Skeletal muscle tissue (tissue), 4 donors: ENCODE measurements around the gene CCL1. TPM values are rescaled to one million over a fixed set of nuclear protein-coding genes. Genes with fewer than 3 reads are reported as not detected.

Experiments used
- H3K27ac ChIP-seq: one replicate; pipeline ENCODE4 v1.7.0; 2013; ENCODE audit warnings: mild to moderate bottlenecking, low read depth, low read length, inconsistent platforms
- H3K27me3 ChIP-seq, 3 donors: one replicate each; pipeline ENCODE4 v1.7.0; 2013; ENCODE audit warnings: low read length in 3 of 3; ENCODE audit not compliant: control insufficient read depth in 3 of 3, insufficient read depth in 3 of 3
- H3K36me3 ChIP-seq, 3 donors: one replicate each; pipeline ENCODE4 v1.7.0; 2013; ENCODE audit warnings: low read length in 3 of 3; ENCODE audit not compliant: control insufficient read depth in 3 of 3, insufficient read depth in 3 of 3
- H3K4me1 ChIP-seq, 3 donors: one replicate each; pipeline ENCODE4 v1.7.0; 2013; ENCODE audit warnings: low read length in 3 of 3, mild to moderate bottlenecking in 3 of 3; ENCODE audit not compliant: control insufficient read depth in 3 of 3, insufficient read depth in 3 of 3
- H3K4me3 ChIP-seq, 3 donors: one replicate each; pipeline ENCODE4 v1.7.0; 2013; ENCODE audit warnings: low read length in 3 of 3
- H3K9ac ChIP-seq, 3 donors: one replicate each; pipeline ENCODE4 v1.7.0; 2013; ENCODE audit warnings: low read length in 3 of 3, mild to moderate bottlenecking in 3 of 3, moderate library complexity in 2 of 3, low read depth in 1 of 3
- H3K9me3 ChIP-seq, 3 donors: one replicate each; pipeline ENCODE4 v1.7.0; 2013; ENCODE audit warnings: low read length in 3 of 3; ENCODE audit not compliant: control insufficient read depth in 3 of 3
- total RNA-seq: library from RNA; depleted of rRNA; stranded (reverse); fragments of >200 nt; gene quantifications from one replicate; pipeline ENCODE4 v1.2.3, GENCODE V29; 2014
- donor health status: Osteomylitis.

Gene CCL1
- total RNA-seq, 1 donor from 2014 or later: not detected

- H3K36me3 ChIP-seq: no peaks in the 10 kb centered on the region
- peaks cover 0 to 17% (median 5%) of the 10 kb centered on the region in 3 donors for H3K27me3 ChIP-seq
- H3K9ac ChIP-seq: no peak overlapping the region
- H3K27ac ChIP-seq: no peak overlapping the region
- peaks cover 0 to 6% (median 0%) of the 10 kb centered on the region in 3 donors for H3K4me1 ChIP-seq
- no peaks in the 10 kb centered on the region for H3K9me3 ChIP-seq
- no peak overlapping the region for H3K4me3 ChIP-seq
Measured at GRCh38 chr17:34384822-34385605, 22.0 kb upstream of the CCL1 start.

- Histone ChIP-seq H3K27ac (no peak overlapping the region), H3K27me3 (peaks cover 0 to 20% (median 5%) of the 10 kb centered on the region in 3 donors), H3K9ac (no peak overlapping the region), H3K4me1 (peaks cover 0 to 6% (median 0%) of the 10 kb centered on the region in 3 donors), H3K9me3 (no peaks in the 10 kb centered on the region), H3K36me3 (no peaks in the 10 kb centered on the region), H3K4me3 (no peak overlapping the region)
Measured at GRCh38 chr17:34384271-34384670, 21.2 kb upstream of the CCL1 start.

- Histone ChIP-seq H3K27ac (no peak overlapping the region), H3K9ac (no peak overlapping the region), H3K27me3 (peaks cover 0 to 20% (median 5%) of the 10 kb centered on the region in 3 donors)
Measured at GRCh38 chr17:34383216-34383615, 20.2 kb upstream of the CCL1 start.

GRCh38 chr17:34382621-34383124 lies 19.6 kb upstream of the CCL1 start:
- Histone ChIP-seq H3K4me3 (no peak overlapping the region), H3K9ac (no peak overlapping the region), H3K9me3 (no peaks in the 10 kb centered on the region), H3K27me3 (peaks cover 0 to 16% (median 5%) of the 10 kb centered on the region in 3 donors), H3K27ac (no peak overlapping the region), H3K36me3 (no peaks in the 10 kb centered on the region), H3K4me1 (peaks cover 0 to 4% (median 0%) of the 10 kb centered on the region in 3 donors)

More at GRCh38 chr17:34383216-34383615, 20.2 kb upstream of the CCL1 start:
- H3K36me3 ChIP-seq: no peaks in the 10 kb centered on the region
- H3K4me3 ChIP-seq: no peak overlapping the region
- H3K9me3 ChIP-seq: no peaks in the 10 kb centered on the region
- H3K4me1 ChIP-seq: peaks cover 0 to 6% (median 0%) of the 10 kb centered on the region in 3 donors

DNA sequence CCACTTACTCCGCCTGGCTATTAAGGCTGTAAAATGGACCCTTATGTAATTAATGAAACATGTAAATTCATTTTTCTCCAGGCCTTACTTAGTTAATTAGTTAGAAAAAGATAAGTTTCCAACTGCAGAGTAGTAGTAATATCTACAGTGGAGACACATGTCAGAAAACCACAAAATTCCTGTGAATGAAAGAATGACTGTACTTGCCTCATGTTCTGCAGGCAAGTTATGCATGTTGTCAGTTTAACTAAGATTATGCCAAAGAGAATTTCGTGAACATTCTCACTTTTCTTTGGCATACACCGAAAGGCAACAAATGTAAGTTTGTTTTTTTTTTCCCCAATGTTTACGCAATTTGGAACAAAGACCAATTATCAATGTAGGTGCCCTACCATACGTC lies 16.8 kb upstream of the CCL1 start:
- no peaks in the 10 kb centered on the region for H3K9me3 ChIP-seq
- peaks cover 0 to 8% (median 5%) of the 10 kb centered on the region in 3 donors for H3K27me3 ChIP-seq
- H3K4me3 ChIP-seq: no peak overlapping the region
- no peaks in the 10 kb centered on the region for H3K36me3 ChIP-seq
- H3K4me1 ChIP-seq: peaks cover 0 to 4% (median 0%) of the 10 kb centered on the region in 3 donors
- H3K27ac ChIP-seq: no peak overlapping the region
- no peak overlapping the region for H3K9ac ChIP-seq

DNA sequence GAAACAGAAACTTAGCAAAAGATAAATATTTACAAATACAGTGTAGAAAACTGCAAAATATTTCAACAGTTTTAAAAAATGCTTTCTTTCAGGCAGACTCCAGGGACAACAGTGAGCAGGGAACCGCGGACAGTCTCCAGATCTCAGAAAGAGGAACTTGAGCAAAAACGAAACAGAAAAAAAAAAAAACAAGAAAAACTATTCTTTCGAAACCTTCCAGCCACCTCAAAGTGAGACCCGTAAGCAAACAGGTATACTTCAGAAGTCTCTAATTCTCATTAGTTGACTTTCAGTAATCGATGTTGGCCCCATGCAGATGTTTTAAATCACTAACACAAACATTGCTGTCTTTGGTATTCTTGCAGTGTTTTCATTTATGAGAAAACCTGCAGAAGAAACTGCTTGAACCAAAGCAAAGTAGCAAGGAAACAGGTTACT lies 15.7 kb upstream of the CCL1 start:
- Histone ChIP-seq H3K4me3 (no peak overlapping the region), H3K27ac (no peak overlapping the region), H3K9me3 (no peaks in the 10 kb centered on the region), H3K36me3 (no peaks in the 10 kb centered on the region), H3K9ac (no peak overlapping the region), H3K27me3 (peaks cover 0 to 7% (median 5%) of the 10 kb centered on the region in 3 donors), H3K4me1 (peaks cover 0 to 4% (median 0%) of the 10 kb centered on the region in 3 donors)

- Histone ChIP-seq H3K36me3 (no peaks in the 10 kb centered on the region), H3K4me3 (no peak overlapping the region), H3K27me3 (peaks cover 0 to 3% (median 0%) of the 10 kb centered on the region in 3 donors), H3K4me1 (no peaks in the 10 kb centered on the region), H3K9me3 (no peaks in the 10 kb centered on the region), H3K27ac (no peak overlapping the region), H3K9ac (no peak overlapping the region)
Measured at GRCh38 chr17:34377078-34377823, 14.2 kb upstream of the CCL1 start.

DNA sequence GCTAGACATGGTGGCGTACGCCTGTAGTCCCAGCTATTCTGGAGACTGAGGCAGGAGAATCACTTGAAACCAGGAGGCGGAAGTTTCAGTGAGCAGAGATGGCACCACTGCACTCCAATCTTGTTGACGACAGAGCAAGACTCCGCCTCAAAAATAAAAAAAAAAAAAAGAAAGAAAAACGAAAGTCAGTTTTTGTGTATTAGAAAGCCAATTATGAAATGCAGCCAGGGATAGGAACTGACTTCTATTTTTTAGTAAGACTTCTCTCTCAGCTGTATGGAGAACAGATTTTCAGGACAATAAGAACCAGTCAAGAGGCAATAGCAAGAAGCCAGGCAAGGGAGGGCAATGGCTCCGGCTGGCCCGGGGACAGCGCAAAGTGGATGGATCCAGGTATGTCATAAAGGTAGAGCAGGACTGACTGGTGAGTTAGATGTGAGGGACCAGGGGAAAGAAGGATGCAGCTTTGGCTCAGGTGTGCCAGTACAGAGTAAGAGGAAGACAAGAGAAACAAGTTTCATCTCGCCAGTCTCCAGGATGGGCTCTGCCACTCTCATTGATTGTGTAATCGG lies 12.5 kb upstream of the CCL1 start:
- peaks cover 0 to 3% (median 0%) of the 10 kb centered on the region in 3 donors for H3K27me3 ChIP-seq
- H3K4me3 ChIP-seq: no peak overlapping the region
- no peaks in the 10 kb centered on the region for H3K36me3 ChIP-seq
- no peak overlapping the region for H3K9ac ChIP-seq
- H3K9me3 ChIP-seq: no peaks in the 10 kb centered on the region
- H3K27ac ChIP-seq: no peak overlapping the region
- no peaks in the 10 kb centered on the region for H3K4me1 ChIP-seq

- Histone ChIP-seq H3K9me3 (no peaks in the 10 kb centered on the region), H3K4me1 (no peaks in the 10 kb centered on the region), H3K4me3 (no peak overlapping the region), H3K36me3 (no peaks in the 10 kb centered on the region), H3K27me3 (no peaks in the 10 kb centered on the region), H3K9ac (no peak overlapping the region), H3K27ac (no peak overlapping the region)
Measured at GRCh38 chr17:34374457-34374856, 11.4 kb upstream of the CCL1 start.
